Osteoblast (primary cell): Measurements from ENCODE around the gene SERPINB7. TPM values are rescaled to one million over a fixed set of nuclear protein-coding genes. Genes with fewer than 3 reads are reported as not detected.

Source experiments
- DNase-seq: peaks from one replicate; pipeline ENCODE4 v3.0.0; 2011; ENCODE audit warnings: low spot score, mixed read lengths; ENCODE audit not compliant: insufficient read length; ENCODE audit errors: missing footprints
- H2AFZ ChIP-seq: 2 replicates; pipeline ENCODE4 v1.6.0; 2011; ENCODE audit warnings: mild to moderate bottlenecking, low read length
- H3K27ac ChIP-seq: 2 replicates; pipeline ENCODE4 v1.5.1; 2011; ENCODE audit warnings: mild to moderate bottlenecking, low read depth, low read length, moderate library complexity
- H3K27me3 ChIP-seq: 2 replicates; pipeline ENCODE4 v1.6.0; 2012; ENCODE audit warnings: mild to moderate bottlenecking, control low read depth, inconsistent platforms, low read length, moderate library complexity; ENCODE audit not compliant: insufficient read depth
- H3K36me3 ChIP-seq: 2 replicates; pipeline ENCODE4 v1.5.1; 2011; ENCODE audit warnings: mild to moderate bottlenecking, low read length, control low read depth, moderate library complexity; ENCODE audit not compliant: insufficient read depth
- H3K4me1 ChIP-seq: 2 replicates; pipeline ENCODE4 v1.5.1; 2011; ENCODE audit warnings: mild to moderate bottlenecking, low read length, control low read depth, moderate library complexity; ENCODE audit not compliant: insufficient read depth
- H3K4me2 ChIP-seq: 2 replicates; pipeline ENCODE4 v1.6.0; 2011; ENCODE audit warnings: mild to moderate bottlenecking, low read length; ENCODE audit not compliant: insufficient read depth
- H3K4me3 ChIP-seq: fragments of 200-600 bp; sonication (generic); 3 replicates; pipeline ENCODE4 v1.5.1; 2012; ENCODE audit warnings: mild to moderate bottlenecking, low read length, inconsistent platforms; ENCODE audit not compliant: insufficient read depth
- H3K79me2 ChIP-seq: 2 replicates; pipeline ENCODE4 v1.6.0; 2012; ENCODE audit warnings: mild to moderate bottlenecking, low read length, control low read depth, inconsistent platforms; ENCODE audit not compliant: insufficient read depth
- H3K9me3 ChIP-seq: 2 replicates; pipeline ENCODE4 v1.5.1; 2011; ENCODE audit warnings: low read depth, low read length, control low read depth
- H4K20me1 ChIP-seq: 2 replicates; pipeline ENCODE4 v1.6.0; 2012; ENCODE audit warnings: mild to moderate bottlenecking, low read length, control low read depth; ENCODE audit not compliant: insufficient read depth
- total RNA-seq: library from RNA; depleted of rRNA; stranded (reverse); fragments of >200 nt; gene quantifications from 2 replicates; pipeline ENCODE4 v1.2.3, GENCODE V29; 2012
- TF ChIP-seq, protein P1 (sequence below): IDR thresholded peaks from 2 replicates; pipeline ENCODE4 v1.5.1; 2011; ENCODE audit warnings: mild to moderate bottlenecking, low read depth, low read length, moderate library complexity; ENCODE audit errors: extremely low read depth

The SERPINB7 gene
- total RNA-seq, 1 donor = 0.36 TPM

DNA sequence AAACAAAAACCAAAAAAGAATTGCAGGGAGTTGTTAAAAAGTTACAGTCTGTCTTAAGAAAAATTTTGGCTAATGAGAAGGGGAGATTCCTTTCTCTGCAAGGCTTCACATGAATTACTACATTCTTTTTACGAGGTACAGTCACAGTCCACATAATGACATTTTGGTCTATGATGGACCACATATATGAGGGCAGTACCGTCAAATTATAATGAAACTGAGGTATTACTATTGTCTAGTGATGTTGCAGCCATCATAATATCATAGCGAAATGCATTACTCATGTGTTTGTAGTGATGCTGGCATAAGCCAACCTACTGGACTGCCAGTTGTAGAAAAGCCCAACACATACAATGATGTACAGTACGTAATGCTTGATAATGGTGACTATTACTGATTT, 12.5 kb downstream of the SERPINB7 start:
- H3K4me1 ChIP-seq = peaks cover 10% of the 10 kb centered on the region
- no peaks in the 10 kb centered on the region for H4K20me1 ChIP-seq
- no peak overlapping the region for H2AFZ ChIP-seq
- DNase-seq = no peak
- H3K27ac ChIP-seq = peak overlapping the region; percentile 29
- no peak overlapping the region for H3K4me2 ChIP-seq
- H3K79me2 ChIP-seq = no peaks in the 10 kb centered on the region
- TF ChIP-seq, protein P1, sequence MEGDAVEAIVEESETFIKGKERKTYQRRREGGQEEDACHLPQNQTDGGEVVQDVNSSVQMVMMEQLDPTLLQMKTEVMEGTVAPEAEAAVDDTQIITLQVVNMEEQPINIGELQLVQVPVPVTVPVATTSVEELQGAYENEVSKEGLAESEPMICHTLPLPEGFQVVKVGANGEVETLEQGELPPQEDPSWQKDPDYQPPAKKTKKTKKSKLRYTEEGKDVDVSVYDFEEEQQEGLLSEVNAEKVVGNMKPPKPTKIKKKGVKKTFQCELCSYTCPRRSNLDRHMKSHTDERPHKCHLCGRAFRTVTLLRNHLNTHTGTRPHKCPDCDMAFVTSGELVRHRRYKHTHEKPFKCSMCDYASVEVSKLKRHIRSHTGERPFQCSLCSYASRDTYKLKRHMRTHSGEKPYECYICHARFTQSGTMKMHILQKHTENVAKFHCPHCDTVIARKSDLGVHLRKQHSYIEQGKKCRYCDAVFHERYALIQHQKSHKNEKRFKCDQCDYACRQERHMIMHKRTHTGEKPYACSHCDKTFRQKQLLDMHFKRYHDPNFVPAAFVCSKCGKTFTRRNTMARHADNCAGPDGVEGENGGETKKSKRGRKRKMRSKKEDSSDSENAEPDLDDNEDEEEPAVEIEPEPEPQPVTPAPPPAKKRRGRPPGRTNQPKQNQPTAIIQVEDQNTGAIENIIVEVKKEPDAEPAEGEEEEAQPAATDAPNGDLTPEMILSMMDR = no peak
- H3K27me3 ChIP-seq = no peaks in the 10 kb centered on the region
- no peak overlapping the region for H3K4me3 ChIP-seq
- no peaks in the 10 kb centered on the region for H3K9me3 ChIP-seq
- H3K36me3 ChIP-seq = no peaks in the 10 kb centered on the region

GRCh38 chr18:63788447-63789096, 13.4 kb downstream of the SERPINB7 start:
- H3K27ac ChIP-seq = peak overlapping the region; percentile 29
- H2AFZ ChIP-seq = peak overlapping the region; percentile 33

GRCh38 chr18:63789327-63789726, 14.1 kb downstream of the SERPINB7 start:
- TF ChIP-seq, protein P1 = no peak
- no peak overlapping the region for H3K4me2 ChIP-seq
- H3K9me3 ChIP-seq = no peaks in the 10 kb centered on the region
- no peak overlapping the region for H3K4me3 ChIP-seq
- no peaks in the 10 kb centered on the region for H4K20me1 ChIP-seq
- DNase-seq = no peak
- no peaks in the 10 kb centered on the region for H3K79me2 ChIP-seq
- no peak overlapping the region for H2AFZ ChIP-seq
- H3K27ac ChIP-seq = no peak overlapping the region
- H3K4me1 ChIP-seq = peaks cover 10% of the 10 kb centered on the region
- H3K27me3 ChIP-seq = no peaks in the 10 kb centered on the region
- no peaks in the 10 kb centered on the region for H3K36me3 ChIP-seq

More at GRCh38 chr18:63788447-63789096, 13.4 kb downstream of the SERPINB7 start:
- H3K4me3 ChIP-seq = no peak overlapping the region
- peak; percentile 68 for DNase-seq
- TF ChIP-seq, protein P1 = no peak
- no peaks in the 10 kb centered on the region for H3K9me3 ChIP-seq
- H3K36me3 ChIP-seq = no peaks in the 10 kb centered on the region
- H3K79me2 ChIP-seq = no peaks in the 10 kb centered on the region
- H3K4me1 ChIP-seq = peaks cover 10% of the 10 kb centered on the region
- H3K4me2 ChIP-seq = no peak overlapping the region
- H3K27me3 ChIP-seq = no peaks in the 10 kb centered on the region
- no peaks in the 10 kb centered on the region for H4K20me1 ChIP-seq

- no peak for DNase-seq
- TF ChIP-seq, protein P1 = no peak
Observed at GRCh38 chr18:63795606-63796005, 20.4 kb downstream of the SERPINB7 start.

More at GRCh38 chr18:63795606-63796005, 20.4 kb downstream of the SERPINB7 start:
- no peaks in the 10 kb centered on the region for H3K79me2 ChIP-seq
- H4K20me1 ChIP-seq = no peaks in the 10 kb centered on the region
- no peak overlapping the region for H3K4me2 ChIP-seq
- H3K27me3 ChIP-seq = no peaks in the 10 kb centered on the region
- no peaks in the 10 kb centered on the region for H3K9me3 ChIP-seq
- no peak overlapping the region for H3K27ac ChIP-seq
- peak overlapping the region; percentile 20 for H2AFZ ChIP-seq
- no peak overlapping the region for H3K4me3 ChIP-seq
- H3K36me3 ChIP-seq = no peaks in the 10 kb centered on the region
- H3K4me1 ChIP-seq = no peaks in the 10 kb centered on the region
